ENCODE measurements around the gene MGAT4B.

DNA sequence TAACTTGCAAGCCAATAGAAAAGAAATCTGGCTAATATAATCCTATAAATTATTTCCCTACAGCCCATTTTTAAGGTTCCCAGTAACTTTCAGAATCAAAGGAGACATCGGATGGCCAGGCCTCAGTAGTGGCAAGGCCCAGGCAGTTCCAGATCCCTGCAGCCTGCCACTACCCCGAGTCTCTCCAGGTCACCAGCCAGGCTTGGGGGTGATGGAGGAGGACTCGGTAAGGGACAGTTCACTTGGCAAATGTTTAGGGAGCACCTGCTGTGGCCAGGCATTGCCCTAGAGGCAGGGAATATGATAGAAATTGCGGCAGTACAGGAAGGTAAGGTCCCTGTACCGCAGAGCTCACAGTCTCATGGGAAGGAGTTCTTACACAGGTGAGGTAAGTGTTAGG is 28.1 kb downstream of the MGAT4B start:
- TF ChIP-seq CTCF (conservative IDR thresholded peaks at IDR 0.05) (no peak), ZFX (IDR thresholded peaks at IDR 0.05) (no peak)
